B cell (primary cell): Measurements from ENCODE around the gene FOXN4. TPM values are rescaled to one million over a fixed set of nuclear protein-coding genes. Genes with fewer than 3 reads are reported as not detected.

Source experiments
- ATAC-seq: fragments of 200-7000 bp; cut with Tn5 transposase; one replicate; pipeline ENCODE4 v1.10.0; 2021; ENCODE audit warnings: low read depth, mild to moderate bottlenecking, moderate number of reproducible peaks, moderate library complexity
- CTCF ChIA-PET: fragments of 350-600 bp; sonication (Branson Sonifier 250); formaldehyde crosslinking; loops from one replicate; lab custom pipeline; 2021; ENCODE audit warnings: antibody characterized with exemption, inconsistent platforms; lab: Charles Lee
- POLR2A ChIA-PET: fragments of 350-600 bp; sonication (Branson Sonifier 250); formaldehyde crosslinking; loops from one replicate; lab custom pipeline; 2021; ENCODE audit warnings: antibody characterized with exemption; lab: Charles Lee
- DNase-seq: peaks from one replicate; pipeline ENCODE4 v3.0.0; 2013
- H2AFZ ChIP-seq: 2 replicates; pipeline ENCODE4 v1.6.1; 2012; ENCODE audit warnings: mild to moderate bottlenecking, low read depth, low read length; ENCODE audit not compliant: insufficient read depth, poor library complexity, severe bottlenecking
- H3K27ac ChIP-seq, 2 donors: 1 replicate in 1 of 2; 2 replicates in 1 of 2; pipeline ENCODE4 v1.5.1; 2012 to 2013; ENCODE audit warnings: low read length in 2 of 2, mild to moderate bottlenecking in 2 of 2, moderate library complexity in 1 of 2
- H3K27me3 ChIP-seq, 4 experiments: fragments of 200-600 bp in 1 of 4; sonication (generic) in 1 of 4; replicated peaks in 1 of 4; 1 replicate in 2 of 4; 2 replicates in 2 of 4; pipeline versions ENCODE4 v1.6.1 to v1.7.0; 2013 to 2016; ENCODE audit warnings: low read length in 3 of 4, mild to moderate bottlenecking in 2 of 4, mixed read lengths in 1 of 4, moderate library complexity in 1 of 4; ENCODE audit not compliant: insufficient read depth in 4 of 4, control insufficient read depth in 3 of 4; ENCODE audit errors: control extremely low read depth in 1 of 4
- H3K36me3 ChIP-seq, 2 experiments: replicated peaks in 1 of 2; 1 replicate in 1 of 2; 2 replicates in 1 of 2; pipeline versions ENCODE4 v1.6.1 to v1.7.1; 2013; ENCODE audit warnings: low read length in 1 of 2; ENCODE audit not compliant: insufficient read depth in 2 of 2, control insufficient read depth in 1 of 2; ENCODE audit errors: control extremely low read depth in 1 of 2, extremely low read depth in 1 of 2
- H3K4me1 ChIP-seq, 2 donors: fragments of 200-600 bp in 1 of 2; sonication (generic) in 1 of 2; 1 replicate in 1 of 2; 2 replicates in 1 of 2; pipeline versions ENCODE4 v1.5.1 to v1.6.1; 2013 to 2017; ENCODE audit warnings: low read length in 2 of 2; ENCODE audit not compliant: control insufficient read depth in 2 of 2, insufficient read depth in 2 of 2
- H3K4me2 ChIP-seq: replicated peaks from 2 replicates; pipeline ENCODE3; 2012; ENCODE audit warnings: mild to moderate bottlenecking, low read depth, low read length; ENCODE audit not compliant: poor library complexity, severe bottlenecking
- H3K4me3 ChIP-seq, 5 experiments: fragments of 200-600 bp in 1 of 5; sonication (generic) in 1 of 5; 1 replicate in 3 of 5; 2 replicates in 2 of 5; pipeline versions ENCODE4 v1.5.1 to v1.7.0; 2011 to 2016; ENCODE audit warnings: low read length in 4 of 5, mild to moderate bottlenecking in 4 of 5, low read depth in 2 of 5, control low read depth in 1 of 5, moderate library complexity in 1 of 5; ENCODE audit not compliant: insufficient read depth in 1 of 5; ENCODE audit errors: control extremely low read depth in 1 of 5, extremely low read depth in 1 of 5
- H3K79me2 ChIP-seq: fragments of 200-600 bp; sonication (generic); one replicate; pipeline ENCODE4 v1.6.0; 2016; ENCODE audit warnings: low read length; ENCODE audit not compliant: control insufficient read depth, insufficient read depth
- H3K9ac ChIP-seq: fragments of 200-600 bp; sonication (generic); 2 replicates; pipeline ENCODE4 v1.6.1; 2017; ENCODE audit warnings: mild to moderate bottlenecking, low read length, moderate library complexity
- H3K9me3 ChIP-seq, 3 donors: one replicate each; pipeline versions ENCODE4 v1.6.1 to v1.7.1; 2013; ENCODE audit warnings: low read length in 2 of 3; ENCODE audit not compliant: control insufficient read depth in 2 of 3, insufficient read depth in 1 of 3; ENCODE audit errors: control extremely low read depth in 1 of 3
- H4K20me1 ChIP-seq: 2 replicates; pipeline ENCODE4 v1.6.0; 2012; ENCODE audit warnings: mild to moderate bottlenecking, low read length; ENCODE audit not compliant: insufficient read depth, control insufficient read depth, poor library complexity, severe bottlenecking
- H3K27ac Mint-ChIP-seq: one replicate; pipeline ENCODE4 v1.8.0; 2021; ENCODE audit warnings: mixed read lengths
- H3K27me3 Mint-ChIP-seq: one replicate; pipeline ENCODE4 v1.8.0; 2021; ENCODE audit warnings: mixed read lengths
- H3K4me1 Mint-ChIP-seq: one replicate; pipeline ENCODE4 v1.8.0; 2021; ENCODE audit warnings: mixed read lengths
- H3K4me3 Mint-ChIP-seq: one replicate; pipeline ENCODE4 v1.8.0; 2021; ENCODE audit warnings: mixed read lengths
- H3K9me3 Mint-ChIP-seq: one replicate; pipeline ENCODE4 v1.8.0; 2022; ENCODE audit warnings: mixed read lengths; ENCODE audit not compliant: insufficient read depth
- EZH2 ChIP-seq: IDR thresholded peaks from 2 replicates; pipeline ENCODE4 v1.6.1; 2012; ENCODE audit warnings: borderline replicate concordance, low read depth, mild to moderate bottlenecking, moderate library complexity, low read length; ENCODE audit not compliant: insufficient read depth, poor library complexity, severe bottlenecking
- WGBS: methylation state at CpG from one replicate; pipeline ENCODE4 v1.1.5; 2013; ENCODE audit warnings: missing lambda C conversion rate; ENCODE audit not compliant: insufficient coverage; 5-methylcytosine and 5-hydroxymethylcytosine counted together
- intact Hi-C: fragments of 100-400 bp; cut with micrococcal nuclease; formaldehyde crosslinking; loops from one replicate; pipeline ENCODE4 v1.10.0; 2022
- polyA plus RNA-seq: library from polyadenylated mRNA; depleted of rRNA; stranded (reverse); fragments of >200 nt; gene quantifications from 2 replicates; pipeline ENCODE4 v1.2.3, GENCODE V29; 2012
- total RNA-seq, 2 donors: library from RNA; stranded (reverse); fragments of 120-200 nt in 1 of 2; gene quantifications; 1 replicate in 1 of 2; 2 replicates in 1 of 2; pipeline versions ENCODE4 v1.2.3 to v1.2.4, GENCODE V29; 2013 to 2022
- TF ChIP-seq, protein P1 (sequence below): fragments of 200-600 bp; IDR thresholded peaks from one replicate; pipeline ENCODE4 v1.8.0; 2022; ENCODE audit warnings: antibody characterized with exemption, mild to moderate bottlenecking

FOXN4 gene
- total and polyA plus RNA-seq, 2 donors (not counting 1 experiment from before 2014, with no cell fraction given) = not detected

DNA sequence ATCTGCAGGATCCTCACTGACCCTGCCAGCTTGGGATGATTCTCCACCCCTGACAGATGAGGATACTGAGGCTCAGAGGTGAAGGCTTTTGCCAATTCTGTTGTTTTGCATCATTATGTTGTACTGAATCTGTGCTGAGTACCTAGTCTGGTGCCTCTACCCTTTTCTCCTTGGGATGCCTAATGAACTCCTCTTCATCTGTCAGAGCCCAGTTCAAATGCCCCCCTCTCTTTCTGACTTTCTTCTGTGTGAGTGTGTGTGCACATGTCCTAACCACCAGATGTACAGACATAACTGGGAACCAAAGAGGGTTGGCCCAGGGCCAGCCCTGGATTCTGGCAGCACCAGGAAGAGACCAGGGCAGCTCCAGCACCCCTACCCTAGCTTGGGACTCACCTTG lies 22.8 kb downstream of the FOXN4 start:
- H4K20me1 ChIP-seq = no peaks in the 10 kb centered on the region
- intact Hi-C loops = no loop called here
- peaks cover 0 to 13% (median 0%) of the 10 kb centered on the region in 3 donors for H3K9me3 ChIP-seq
- no peak overlapping the region for H3K27ac Mint-ChIP-seq
- H3K36me3 ChIP-seq = no peaks in the 10 kb centered on the region
- H3K9ac ChIP-seq = no peak overlapping the region
- H3K79me2 ChIP-seq = no peaks in the 10 kb centered on the region
- H3K4me2 ChIP-seq = no peak overlapping the region
- TF ChIP-seq, protein P1, sequence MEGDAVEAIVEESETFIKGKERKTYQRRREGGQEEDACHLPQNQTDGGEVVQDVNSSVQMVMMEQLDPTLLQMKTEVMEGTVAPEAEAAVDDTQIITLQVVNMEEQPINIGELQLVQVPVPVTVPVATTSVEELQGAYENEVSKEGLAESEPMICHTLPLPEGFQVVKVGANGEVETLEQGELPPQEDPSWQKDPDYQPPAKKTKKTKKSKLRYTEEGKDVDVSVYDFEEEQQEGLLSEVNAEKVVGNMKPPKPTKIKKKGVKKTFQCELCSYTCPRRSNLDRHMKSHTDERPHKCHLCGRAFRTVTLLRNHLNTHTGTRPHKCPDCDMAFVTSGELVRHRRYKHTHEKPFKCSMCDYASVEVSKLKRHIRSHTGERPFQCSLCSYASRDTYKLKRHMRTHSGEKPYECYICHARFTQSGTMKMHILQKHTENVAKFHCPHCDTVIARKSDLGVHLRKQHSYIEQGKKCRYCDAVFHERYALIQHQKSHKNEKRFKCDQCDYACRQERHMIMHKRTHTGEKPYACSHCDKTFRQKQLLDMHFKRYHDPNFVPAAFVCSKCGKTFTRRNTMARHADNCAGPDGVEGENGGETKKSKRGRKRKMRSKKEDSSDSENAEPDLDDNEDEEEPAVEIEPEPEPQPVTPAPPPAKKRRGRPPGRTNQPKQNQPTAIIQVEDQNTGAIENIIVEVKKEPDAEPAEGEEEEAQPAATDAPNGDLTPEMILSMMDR = no peak
- TF ChIP-seq EZH2 = no peak
- H3K27ac ChIP-seq = no peak overlapping the region
- H3K27me3 Mint-ChIP-seq = peaks cover 8% of the 10 kb centered on the region
- ChIA-PET CTCF (no interaction called here), POLR2A (no interaction called here)
- no peaks in the 10 kb centered on the region for H3K9me3 Mint-ChIP-seq
- no peak for ATAC-seq
- no peaks in the 10 kb centered on the region for H3K4me1 Mint-ChIP-seq
- H3K27me3 ChIP-seq = peaks cover 0 to 3% (median 0%) of the 10 kb centered on the region in 4 experiments
- H3K4me1 ChIP-seq = no peaks in the 10 kb centered on the region
- no peak overlapping the region for H3K4me3 ChIP-seq
- no peak overlapping the region for H3K4me3 Mint-ChIP-seq
- no peak for DNase-seq
- no peak overlapping the region for H2AFZ ChIP-seq

DNA sequence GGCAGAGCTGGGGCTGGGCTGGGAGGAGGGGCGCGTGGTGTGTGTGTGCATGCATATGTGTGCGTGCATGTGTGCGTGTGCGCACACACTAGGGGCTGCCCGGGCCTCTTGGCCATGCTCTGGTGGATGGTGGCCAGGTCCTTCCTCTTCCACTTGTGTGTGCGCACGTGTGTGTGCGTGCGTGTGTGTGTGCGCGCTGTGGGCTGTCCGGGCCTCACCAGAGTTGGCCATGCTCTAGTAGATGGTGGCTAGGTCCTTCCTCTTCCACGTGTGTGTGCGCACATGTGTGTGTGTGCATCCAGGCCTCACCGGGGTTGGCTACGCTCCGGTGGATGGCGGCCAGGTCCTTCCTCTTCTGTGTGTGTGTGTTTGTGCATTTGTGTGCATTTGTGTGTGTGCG lies 24.7 kb downstream of the FOXN4 start:
- intact Hi-C loops = no loop called here

More for the DNA sequence above, 24.7 kb downstream of the FOXN4 start:
- 92% methylated on average over 19 of the region's 20 CpGs for WGBS
- Histone ChIP-seq H3K4me3 (no peak overlapping the region), H2AFZ (no peak overlapping the region), H4K20me1 (no peaks in the 10 kb centered on the region), H3K9me3 (peaks cover 0 to 13% (median 0%) of the 10 kb centered on the region in 3 donors), H3K36me3 (no peaks in the 10 kb centered on the region), H3K27me3 (no peaks in the 10 kb centered on the region), H3K9ac (no peak overlapping the region), H3K79me2 (no peaks in the 10 kb centered on the region), H3K4me1 (no peaks in the 10 kb centered on the region), H3K27ac (no peak overlapping the region), H3K4me2 (no peak overlapping the region)
- CTCF ChIA-PET = no interaction called here
- Mint-ChIP-seq H3K4me3 (no peak overlapping the region), H3K9me3 (no peaks in the 10 kb centered on the region), H3K27me3 (peaks cover 3% of the 10 kb centered on the region), H3K27ac (no peak overlapping the region), H3K4me1 (no peaks in the 10 kb centered on the region)
- no peak for DNase-seq
- ATAC-seq = no peak
- no peak for TF ChIP-seq EZH2
- TF ChIP-seq, protein P1 = no peak
- POLR2A ChIA-PET = no interaction called here
